HCT116 (cell line): ENCODE measurements around the gene LRP1B. TPM values are rescaled to one million over a fixed set of nuclear protein-coding genes. Genes with fewer than 3 reads are reported as not detected.
"Not testable (repeated sequence)": the region's sequence is repeated elsewhere in the genome, so short reads cannot be mapped to it uniquely, and the experiment has no call there.

Experiments used
- ATAC-seq: fragments of 200-7000 bp; cut with Tn5 transposase; 2 replicates; pipeline ENCODE4 v1.9.1; 2020; ENCODE audit warnings: mild to moderate bottlenecking, moderate library complexity
- BruUV-seq: library from RNA; stranded (reverse); fragments of 400-500 nt; replicated peaks from 2 replicates; lab custom pipeline; 2021; lab: Mats Ljungman, UMichigan
- CTCF ChIA-PET: fragments of 300-600 bp; sonication (Branson Sonifier 250); formaldehyde crosslinking; loops from one replicate; lab custom pipeline; 2021; ENCODE audit warnings: antibody characterized with exemption; lab: Charles Lee
- POLR2A ChIA-PET: fragments of 300-600, 350-600 bp; sonication (Branson Sonifier 250); formaldehyde crosslinking; loops from one replicate; lab custom pipeline; 2021; ENCODE audit warnings: antibody characterized with exemption; lab: Charles Lee
- RAD21 ChIA-PET, 2 experiments: fragments of 300-600 bp; sonication (Branson Sonifier 250); formaldehyde crosslinking; loops; one replicate each; lab custom pipeline; 2023; ENCODE audit warnings: low total read pairs in 2 of 2; ENCODE audit not compliant: uncharacterized antibody in 2 of 2, unreplicated experiment in 2 of 2, low non-redundant PET in 1 of 2; lab: Charles Lee
- DNase-seq: peaks from one replicate; pipeline ENCODE4 v3.0.0-alpha.2; 2010; ENCODE audit warnings: low read depth, low spot score
- H2AFZ ChIP-seq: fragments of 200-600 bp; shearing (Covaris generic), sonication (generic); 2 replicates; pipeline ENCODE4 v1.6.1; 2017; ENCODE audit warnings: low read depth, mixed run types, mixed read lengths, antibody characterized with exemption, low read length; ENCODE audit not compliant: poor library complexity, severe bottlenecking
- H3K27ac ChIP-seq: 2 replicates; pipeline ENCODE4 v1.5.1; 2012; ENCODE audit warnings: low read depth, low read length
- H3K27me3 ChIP-seq: fragments of 200-600 bp; sonication (generic); 2 replicates; pipeline ENCODE4 v1.6.1; 2016; ENCODE audit warnings: mixed run types, low read length, mixed read lengths; ENCODE audit not compliant: insufficient read depth
- H3K36me3 ChIP-seq, 2 experiments: fragments of 200-500 bp in 1 of 2; fragments of 200-600 bp in 1 of 2; sonication (Bioruptor generic) in 1 of 2; sonication (generic) in 1 of 2; 2 replicates each; pipeline versions ENCODE4 v1.5.1 to v1.6.1; 2014 to 2016; ENCODE audit warnings: low read length in 2 of 2, inconsistent platforms in 1 of 2, mixed read lengths in 1 of 2, mixed run types in 1 of 2; ENCODE audit not compliant: insufficient read depth in 2 of 2, control insufficient read depth in 1 of 2
- H3K4me1 ChIP-seq, 2 experiments: fragments of 200-600 bp in 1 of 2; sonication (generic) in 1 of 2; 2 replicates each; pipeline versions ENCODE4 v1.5.1 to v1.6.1; 2012 to 2017; ENCODE audit warnings: low read length in 2 of 2, inconsistent platforms in 1 of 2, mild to moderate bottlenecking in 1 of 2, mixed read lengths in 1 of 2, mixed run types in 1 of 2, moderate library complexity in 1 of 2; ENCODE audit not compliant: insufficient read depth in 2 of 2, control insufficient read depth in 1 of 2
- H3K4me2 ChIP-seq: fragments of 200-600 bp; sonication (generic); 2 replicates; pipeline ENCODE4 v1.6.1; 2017; ENCODE audit warnings: mixed run types, low read length, mixed read lengths
- H3K4me3 ChIP-seq, 2 experiments: fragments of 200-600 bp in 1 of 2; sonication (generic) in 1 of 2; replicated peaks in 1 of 2; 2 replicates each; pipeline ENCODE4 v1.5.1; 2011 to 2016; ENCODE audit warnings: low read length in 2 of 2, control low read depth in 1 of 2, low read depth in 1 of 2, mild to moderate bottlenecking in 1 of 2, mixed read lengths in 1 of 2, mixed run types in 1 of 2
- H3K79me2 ChIP-seq: fragments of 200-600 bp; sonication (generic); 2 replicates; pipeline ENCODE4 v1.6.1; 2017; ENCODE audit warnings: mild to moderate bottlenecking, mixed run types, low read length, moderate library complexity, mixed read lengths; ENCODE audit not compliant: insufficient read depth
- H3K9ac ChIP-seq: fragments of 200-600 bp; sonication (generic); 2 replicates; pipeline ENCODE4 v1.6.1; 2016; ENCODE audit warnings: low read length, mixed read lengths
- H3K9me2 ChIP-seq: fragments of 200-600 bp; sonication (generic), shearing (Covaris generic); 2 replicates; pipeline ENCODE4 v1.6.1; 2017; ENCODE audit warnings: mixed run types, mild to moderate bottlenecking, moderate library complexity; ENCODE audit not compliant: insufficient read depth
- H3K9me3 ChIP-seq, 2 experiments: fragments of 200-500 bp in 1 of 2; fragments of 200-600 bp in 1 of 2; sonication (Bioruptor generic) in 1 of 2; sonication (generic) in 1 of 2; 2 replicates each; pipeline ENCODE4 v1.6.1; 2014 to 2017; ENCODE audit warnings: low read length in 2 of 2, mixed read lengths in 2 of 2, inconsistent platforms in 1 of 2, low read depth in 1 of 2, mild to moderate bottlenecking in 1 of 2, mixed run types in 1 of 2, moderate library complexity in 1 of 2; ENCODE audit not compliant: control insufficient read depth in 1 of 2, insufficient read depth in 1 of 2
- H4K20me1 ChIP-seq: fragments of 200-600 bp; sonication (generic), shearing (Covaris generic); 2 replicates; pipeline ENCODE4 v1.6.1; 2017; ENCODE audit warnings: mixed run types, mild to moderate bottlenecking, moderate library complexity; ENCODE audit not compliant: insufficient read depth
- JUND ChIP-seq: IDR thresholded peaks from 2 replicates; pipeline ENCODE4 v1.6.1; 2012
- MAX ChIP-seq: IDR thresholded peaks from 2 replicates; pipeline ENCODE4 v1.6.1; 2012
- POLR2A ChIP-seq: IDR thresholded peaks from 2 replicates; pipeline ENCODE4 v1.7.0; 2011; ENCODE audit warnings: borderline replicate concordance; ENCODE audit not compliant: insufficient read depth, insufficient read length; ENCODE audit errors: extremely low read depth
- SIN3A ChIP-seq: IDR thresholded peaks from 2 replicates; pipeline ENCODE4 v1.6.1; 2012; ENCODE audit warnings: low read depth
- SP1 ChIP-seq: IDR thresholded peaks from 2 replicates; pipeline ENCODE4 v1.6.1; 2012; ENCODE audit warnings: low read depth
- SRF ChIP-seq: IDR thresholded peaks from 2 replicates; pipeline ENCODE4 v1.6.1; 2012; ENCODE audit warnings: low read depth
- ZFX ChIP-seq: fragments of 450-650 bp; IDR thresholded peaks from 2 replicates; pipeline ENCODE4 v1.6.1; 2017
- ZNF274 ChIP-seq: fragments of 200-500 bp; sonication (Bioruptor generic); IDR thresholded peaks from 2 replicates; pipeline ENCODE4 v1.6.1; 2014; ENCODE audit warnings: mild to moderate bottlenecking, low read depth, low read length, inconsistent platforms
- intact Hi-C: fragments of 100-400 bp; cut with micrococcal nuclease; formaldehyde crosslinking; loops from 2 replicates; pipeline ENCODE4 v1.10.0; 2022
- total RNA-seq: library from RNA; stranded (reverse); gene quantifications from one replicate; pipeline ENCODE4 v1.2.1, GENCODE V29; 2021; ENCODE audit not compliant: unreplicated experiment

The LRP1B gene
- total RNA-seq, 1 experiment from 2014 or later, result 0.34 TPM

- H2AFZ ChIP-seq, POLR2A ChIA-PET: not testable (repeated sequence)
Observed at GRCh38 chr2:140277344-140277743, 1853.5 kb downstream of the LRP1B start.

GRCh38 chr2:140276661-140277060, 1854.2 kb downstream of the LRP1B start:
- ChIA-PET CTCF (no interaction called here), POLR2A (no interaction called here)
- no TSS peak for BruUV-seq

More at GRCh38 chr2:140277344-140277743, 1853.5 kb downstream of the LRP1B start:
- H3K9me2 ChIP-seq, H3K4me1 ChIP-seq, H3K9ac ChIP-seq, intact Hi-C loops, H3K36me3 ChIP-seq, ATAC-seq, H3K27ac ChIP-seq, DNase-seq, H3K27me3 ChIP-seq, BruUV-seq, CTCF ChIA-PET, H3K9me3 ChIP-seq, H3K4me2 ChIP-seq, H4K20me1 ChIP-seq, H3K4me3 ChIP-seq, H3K79me2 ChIP-seq, RAD21 ChIA-PET: not testable (repeated sequence)

GRCh38 chr2:140275427-140275826, 1855.4 kb downstream of the LRP1B start:
- Histone ChIP-seq H3K4me1 (no peaks in the 10 kb centered on the region), H3K36me3 (no peaks in the 10 kb centered on the region), H3K79me2 (no peaks in the 10 kb centered on the region), H3K27ac (no peak overlapping the region), H2AFZ (no peak overlapping the region), H3K4me2 (no peak overlapping the region), H3K9me3 (no peaks in the 10 kb centered on the region), H3K4me3 (no peak overlapping the region), H3K9ac (no peak overlapping the region), H3K9me2 (no peaks in the 10 kb centered on the region), H4K20me1 (no peaks in the 10 kb centered on the region), H3K27me3 (no peaks in the 10 kb centered on the region)
- CTCF ChIA-PET, result no interaction called here
- POLR2A ChIA-PET, result no interaction called here
- TF ChIP-seq SP1, result no peak
- TF ChIP-seq POLR2A, result no peak
- no peak for TF ChIP-seq ZFX
- no peak for TF ChIP-seq SRF
- no peak for TF ChIP-seq MAX
- no peak for TF ChIP-seq SIN3A
- no peak for TF ChIP-seq JUND
- DNase-seq (no peak), ATAC-seq (no peak)
- RAD21 ChIA-PET, result no interaction called here
- intact Hi-C loops, result no loop called here
- no TSS peak for BruUV-seq

More at GRCh38 chr2:140276661-140277060, 1854.2 kb downstream of the LRP1B start:
- Histone ChIP-seq H3K9me2 (no peaks in the 10 kb centered on the region), H3K4me3 (no peak overlapping the region), H3K36me3 (no peaks in the 10 kb centered on the region), H3K9me3 (no peaks in the 10 kb centered on the region), H3K4me1 (no peaks in the 10 kb centered on the region), H3K4me2 (no peak overlapping the region), H3K9ac (no peak overlapping the region), H2AFZ (no peak overlapping the region), H3K27me3 (no peaks in the 10 kb centered on the region), H4K20me1 (no peaks in the 10 kb centered on the region), H3K79me2 (no peaks in the 10 kb centered on the region), H3K27ac (no peak overlapping the region)
- no peak for TF ChIP-seq ZNF274
- no peak for ATAC-seq
- DNase-seq, result no peak
- intact Hi-C loops, result no loop called here
- RAD21 ChIA-PET, result no interaction called here
